Neural progenitor cell (in vitro differentiated cells): Measurements from ENCODE around the gene MPPED1. TPM values are rescaled to one million over a fixed set of nuclear protein-coding genes. Genes with fewer than 3 reads are reported as not detected.

Source experiments
- DNase-seq: peaks from one replicate; pipeline ENCODE4 v3.0.0-alpha.2; 2016; ENCODE audit warnings: low spot score
- H2AFZ ChIP-seq: fragments of 200-600 bp; sonication (generic); replicated peaks from 2 replicates; pipeline ENCODE4 v1.6.1; 2016; ENCODE audit warnings: antibody characterized with exemption
- H3F3A ChIP-seq: fragments of 200-600 bp; sonication (generic); 2 replicates; pipeline ENCODE4 v1.6.1; 2016; ENCODE audit warnings: antibody characterized with exemption, low read depth
- H3K27ac ChIP-seq: fragments of 200-600 bp; sonication (generic); 2 replicates; pipeline ENCODE4 v1.5.1; 2016; ENCODE audit warnings: mild to moderate bottlenecking
- H3K27me3 ChIP-seq: fragments of 200-600 bp; sonication (generic); 2 replicates; pipeline ENCODE4 v1.6.1; 2016; ENCODE audit warnings: mild to moderate bottlenecking, moderate library complexity
- H3K36me3 ChIP-seq: fragments of 200-600 bp; sonication (generic); 2 replicates; pipeline ENCODE4 v1.5.1; 2016
- H3K4me1 ChIP-seq: fragments of 200-600 bp; sonication (generic); 2 replicates; pipeline ENCODE4 v1.6.1; 2016; ENCODE audit warnings: mixed run types
- H3K4me2 ChIP-seq: fragments of 200-600 bp; sonication (generic); 2 replicates; pipeline ENCODE4 v1.6.1; 2016
- H3K4me3 ChIP-seq: fragments of 200-600 bp; sonication (generic); 2 replicates; pipeline ENCODE4 v1.5.1; 2016
- H3K79me2 ChIP-seq: fragments of 200-600 bp; sonication (generic); 2 replicates; pipeline ENCODE4 v1.6.1; 2016; ENCODE audit warnings: low read depth
- H3K9ac ChIP-seq: fragments of 200-600 bp; sonication (generic); 2 replicates; pipeline ENCODE4 v1.6.1; 2016
- H3K9me3 ChIP-seq: fragments of 200-600 bp; sonication (generic); 2 replicates; pipeline ENCODE4 v1.5.1; 2016; ENCODE audit warnings: low read depth
- H4K20me1 ChIP-seq: fragments of 200-600 bp; sonication (generic); 2 replicates; pipeline ENCODE4 v1.6.1; 2016; ENCODE audit warnings: low read depth
- H3K27ac Mint-ChIP-seq: 3 replicates; pipeline ENCODE4 v1.8.0; 2021; ENCODE audit warnings: mixed read lengths
- H3K27me3 Mint-ChIP-seq: 2 replicates; pipeline ENCODE4 v1.8.0; 2022; ENCODE audit warnings: low read depth, mild to moderate bottlenecking, inconsistent platforms, moderate library complexity, mixed read lengths; ENCODE audit not compliant: insufficient read depth
- H3K36me3 Mint-ChIP-seq: 3 replicates; pipeline ENCODE4 v1.8.0; 2021; ENCODE audit warnings: mixed read lengths
- H3K4me1 Mint-ChIP-seq: 3 replicates; pipeline ENCODE4 v1.8.0; 2021; ENCODE audit warnings: mixed read lengths
- H3K4me3 Mint-ChIP-seq: 3 replicates; pipeline ENCODE4 v1.8.0; 2021; ENCODE audit warnings: mild to moderate bottlenecking, moderate library complexity, mixed read lengths
- H3K9me3 Mint-ChIP-seq: 3 replicates; pipeline ENCODE4 v1.8.0; 2020; ENCODE audit warnings: mixed read lengths
- CTCF ChIP-seq: fragments of 200-600 bp; sonication (generic); IDR thresholded peaks from 2 replicates; pipeline ENCODE4 v1.5.1; 2017; ENCODE audit warnings: antibody characterized with exemption, mild to moderate bottlenecking
- EZH2 ChIP-seq: fragments of 200-600 bp; sonication (generic); IDR thresholded peaks from 2 replicates; pipeline ENCODE4 v1.6.1; 2017; ENCODE audit warnings: antibody characterized with exemption, mild to moderate bottlenecking, moderate library complexity
- EZH2phosphoT487 ChIP-seq: fragments of 200-600 bp; sonication (generic); IDR thresholded peaks from 2 replicates; pipeline ENCODE4 v1.6.1; 2017; ENCODE audit warnings: antibody characterized with exemption
- total RNA-seq: library from RNA; depleted of rRNA; stranded (reverse); fragments of >200 nt; gene quantifications from 2 replicates; pipeline ENCODE4 v1.2.3, GENCODE V29; 2015; ENCODE audit warnings: low replicate concordance

Gene MPPED1
- total RNA-seq, 1 donor from 2014 or later: 2.0 TPM

- H3K27me3 Mint-ChIP-seq: peaks cover 42% of the 10 kb centered on the region
- no peaks in the 10 kb centered on the region for H3K36me3 Mint-ChIP-seq
- no peaks in the 10 kb centered on the region for H3K9me3 Mint-ChIP-seq
- no peaks in the 10 kb centered on the region for H3K36me3 ChIP-seq
- no peak for DNase-seq
- H3K9me3 ChIP-seq: no peaks in the 10 kb centered on the region
- no peak overlapping the region for H3K9ac ChIP-seq
- peaks cover 23% of the 10 kb centered on the region for H3F3A ChIP-seq
- H2AFZ ChIP-seq: no peak overlapping the region
- H3K4me2 ChIP-seq: no peak overlapping the region
- no peak overlapping the region for H3K4me3 ChIP-seq
- no peak overlapping the region for H3K27ac ChIP-seq
- H4K20me1 ChIP-seq: no peaks in the 10 kb centered on the region
- peaks cover 21% of the 10 kb centered on the region for H3K4me1 ChIP-seq
- TF ChIP-seq EZH2 (no peak), EZH2phosphoT487 (no peak), CTCF (no peak)
- no peak overlapping the region for H3K27ac Mint-ChIP-seq
- peaks cover 59% of the 10 kb centered on the region for H3K27me3 ChIP-seq
- H3K4me3 Mint-ChIP-seq: no peak overlapping the region
- no peaks in the 10 kb centered on the region for H3K79me2 ChIP-seq
- peaks cover 16% of the 10 kb centered on the region for H3K4me1 Mint-ChIP-seq
Measured at GRCh38 chr22:43409046-43409445, 2.8 kb upstream of the MPPED1 start.

- peaks cover 45% of the 10 kb centered on the region for H3K27me3 Mint-ChIP-seq
- H3K4me1 Mint-ChIP-seq: peaks cover 24% of the 10 kb centered on the region
- Histone ChIP-seq H3K79me2 (no peaks in the 10 kb centered on the region), H3K4me2 (no peak overlapping the region), H4K20me1 (peaks cover 3% of the 10 kb centered on the region), H3K9ac (no peak overlapping the region), H3K4me1 (peaks cover 29% of the 10 kb centered on the region), H2AFZ (no peak overlapping the region), H3K27me3 (peaks cover 62% of the 10 kb centered on the region), H3F3A (peaks cover 31% of the 10 kb centered on the region), H3K4me3 (no peak overlapping the region), H3K36me3 (no peaks in the 10 kb centered on the region), H3K27ac (no peak overlapping the region), H3K9me3 (no peaks in the 10 kb centered on the region)
- no peak overlapping the region for H3K27ac Mint-ChIP-seq
- no peak for DNase-seq
- TF ChIP-seq EZH2 (no peak), CTCF (no peak), EZH2phosphoT487 (no peak)
- H3K36me3 Mint-ChIP-seq: no peaks in the 10 kb centered on the region
- H3K4me3 Mint-ChIP-seq: peak overlapping the region; percentile 76
- no peaks in the 10 kb centered on the region for H3K9me3 Mint-ChIP-seq
Measured at GRCh38 chr22:43409800-43410199, 2.0 kb upstream of the MPPED1 start.

DNA sequence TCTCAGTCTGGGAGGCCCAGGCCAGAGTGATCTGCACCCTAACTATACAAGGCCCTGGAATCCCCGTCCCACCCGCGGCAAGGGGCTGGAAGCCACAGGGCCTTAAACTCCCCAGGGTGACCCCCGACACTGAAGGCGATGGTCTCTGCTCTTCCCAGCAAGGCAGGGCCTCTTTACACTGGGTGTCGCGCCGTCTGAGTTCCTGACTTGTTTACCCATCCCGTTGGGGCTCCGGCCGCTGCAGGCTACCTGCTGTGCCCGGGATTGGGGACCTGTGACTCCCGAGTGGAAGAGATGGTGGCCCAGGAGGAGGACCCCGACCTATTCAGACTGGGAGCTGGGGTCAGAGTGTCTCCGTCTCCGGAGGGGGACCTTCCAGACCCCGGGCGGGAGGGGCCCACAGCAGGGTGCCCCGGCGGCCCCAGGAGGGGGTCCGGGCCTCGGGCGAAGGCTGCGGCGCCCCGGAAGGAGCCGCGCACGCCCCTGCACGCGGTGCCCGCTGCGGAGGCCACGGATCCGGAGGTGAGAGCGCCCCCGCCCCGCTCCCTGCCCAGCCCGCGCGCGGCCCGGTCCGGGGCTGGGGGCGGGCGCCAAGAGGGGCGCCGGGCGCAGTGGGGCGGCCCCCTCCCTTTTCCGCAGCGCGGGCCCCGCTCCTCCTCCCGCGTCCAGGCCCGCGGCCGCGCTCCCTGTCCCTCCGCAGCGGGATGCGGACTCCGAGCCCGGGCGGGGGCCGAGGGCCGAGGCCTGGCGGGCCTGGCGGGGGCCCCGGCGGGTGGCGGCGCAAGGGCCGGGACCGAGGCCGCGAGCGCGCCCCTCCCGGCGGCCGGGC lies 560 bp upstream of the MPPED1 start:
- no peak overlapping the region for H3K27ac Mint-ChIP-seq
- peak overlapping the region; percentile 82 for H3K4me3 Mint-ChIP-seq
- H2AFZ ChIP-seq: no peak overlapping the region
- H4K20me1 ChIP-seq: peaks cover 3% of the 10 kb centered on the region
- H3K27me3 Mint-ChIP-seq: peaks cover 58% of the 10 kb centered on the region
- peak overlapping the region; percentile 33 for H3K4me3 ChIP-seq
- H3K9me3 ChIP-seq: no peaks in the 10 kb centered on the region
- peaks cover 33% of the 10 kb centered on the region for H3F3A ChIP-seq
- H3K36me3 Mint-ChIP-seq: no peaks in the 10 kb centered on the region
- no peak overlapping the region for H3K9ac ChIP-seq
- H3K27ac ChIP-seq: no peak overlapping the region
- H3K4me1 Mint-ChIP-seq: peaks cover 29% of the 10 kb centered on the region
- peak overlapping the region; percentile 66 for H3K4me2 ChIP-seq
- peaks cover 43% of the 10 kb centered on the region for H3K4me1 ChIP-seq
- no peaks in the 10 kb centered on the region for H3K9me3 Mint-ChIP-seq
- peaks cover 62% of the 10 kb centered on the region for H3K27me3 ChIP-seq
- peak; percentile 44 for DNase-seq
- H3K36me3 ChIP-seq: no peaks in the 10 kb centered on the region
- H3K79me2 ChIP-seq: no peaks in the 10 kb centered on the region
- TF ChIP-seq EZH2 (peak; percentile 66), CTCF (no peak)
